GM21619 (cell line): Measurements from ENCODE around the gene KCNQ1.

Experiments used
- ATAC-seq: cut with Tn5 transposase; IDR thresholded peaks from one replicate; pipeline ENCODE4 v1.9.1; 2021; ENCODE audit not compliant: unreplicated experiment

The KCNQ1 gene

DNA sequence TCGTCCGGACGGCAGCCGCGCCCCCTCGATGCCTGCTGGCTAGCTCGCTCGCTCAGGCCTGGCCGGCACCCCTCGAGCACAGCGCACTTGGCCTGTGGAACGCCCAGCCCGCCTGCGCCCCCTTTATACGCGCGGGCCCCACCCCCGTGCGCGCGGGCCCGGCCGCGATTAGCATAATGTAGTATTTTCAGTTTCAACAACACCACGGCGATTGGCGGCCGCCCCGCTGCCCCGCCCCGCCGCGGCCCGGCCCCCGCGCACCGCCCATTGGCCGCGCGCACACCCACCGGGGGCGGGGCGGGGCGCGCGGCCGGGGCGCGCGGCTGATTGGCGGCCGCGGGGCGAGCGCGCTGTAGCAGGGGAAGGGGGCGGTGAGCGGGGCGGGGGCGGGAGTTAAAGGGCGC, 440.9 kb downstream of the KCNQ1 start, which contains the start of gene CDKN1C:
Gene CDKN1C, minus strand, starts transcription at position 98 of the 404 bp plus-strand sequence. CDS start 319 bp downstream, outside the sequence.
- ATAC-seq, result peak; percentile 67

DNA sequence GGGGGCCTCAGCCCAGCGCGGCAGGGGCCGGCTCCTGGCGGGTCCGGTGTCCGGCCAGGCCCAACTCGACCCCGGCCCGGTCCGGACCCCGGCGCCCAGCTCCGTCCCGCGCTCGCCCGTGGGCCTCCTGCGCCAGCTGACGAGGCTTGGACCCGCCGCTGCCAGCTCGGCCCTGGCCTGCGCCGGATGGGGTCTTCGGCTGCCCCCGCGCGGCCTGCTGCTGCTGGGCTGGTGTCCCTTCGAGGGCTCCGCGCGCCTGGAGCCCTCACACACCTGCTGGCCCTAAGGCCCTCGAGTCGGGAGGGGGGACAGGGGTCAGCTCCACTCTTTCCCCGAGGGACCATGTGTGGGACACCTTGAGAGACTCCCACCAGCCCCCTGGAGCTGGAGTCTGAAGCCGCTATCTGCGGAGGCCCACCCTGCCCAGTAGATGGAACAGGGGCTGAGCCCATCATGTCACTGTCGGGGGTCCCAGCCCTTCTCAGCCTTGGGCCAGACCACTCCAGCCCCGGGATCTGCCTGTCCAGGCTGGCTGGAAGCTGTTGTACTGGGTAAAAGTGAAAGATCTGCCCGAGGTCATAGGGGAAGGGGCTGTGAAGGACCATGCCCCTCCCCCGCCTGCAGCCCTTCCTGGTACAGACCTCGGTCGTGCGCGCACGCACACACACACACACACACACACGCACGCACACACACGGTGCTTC, 441.5 kb downstream of the KCNQ1 start:
- no peak for ATAC-seq

DNA sequence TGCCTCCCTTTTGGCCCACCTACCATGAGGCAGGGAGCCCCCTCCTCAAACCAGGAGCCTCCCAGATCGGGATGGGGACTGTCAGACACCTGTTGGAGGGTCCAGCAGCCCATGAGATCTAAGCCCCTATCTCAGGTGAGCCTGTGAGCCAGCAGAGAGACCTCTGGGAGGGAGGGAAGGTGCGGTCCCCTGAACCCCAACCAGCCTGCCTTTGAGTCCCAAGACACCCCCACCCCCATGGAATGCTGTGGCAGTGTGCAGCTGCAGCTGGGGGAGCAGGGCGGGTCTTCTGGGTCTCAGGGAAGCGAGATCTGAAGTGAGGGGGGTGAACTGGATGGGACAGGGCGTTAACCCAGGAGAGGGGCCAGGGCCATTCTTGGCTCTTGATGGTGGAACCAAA, 442.1 kb downstream of the KCNQ1 start:
- no peak for ATAC-seq

DNA sequence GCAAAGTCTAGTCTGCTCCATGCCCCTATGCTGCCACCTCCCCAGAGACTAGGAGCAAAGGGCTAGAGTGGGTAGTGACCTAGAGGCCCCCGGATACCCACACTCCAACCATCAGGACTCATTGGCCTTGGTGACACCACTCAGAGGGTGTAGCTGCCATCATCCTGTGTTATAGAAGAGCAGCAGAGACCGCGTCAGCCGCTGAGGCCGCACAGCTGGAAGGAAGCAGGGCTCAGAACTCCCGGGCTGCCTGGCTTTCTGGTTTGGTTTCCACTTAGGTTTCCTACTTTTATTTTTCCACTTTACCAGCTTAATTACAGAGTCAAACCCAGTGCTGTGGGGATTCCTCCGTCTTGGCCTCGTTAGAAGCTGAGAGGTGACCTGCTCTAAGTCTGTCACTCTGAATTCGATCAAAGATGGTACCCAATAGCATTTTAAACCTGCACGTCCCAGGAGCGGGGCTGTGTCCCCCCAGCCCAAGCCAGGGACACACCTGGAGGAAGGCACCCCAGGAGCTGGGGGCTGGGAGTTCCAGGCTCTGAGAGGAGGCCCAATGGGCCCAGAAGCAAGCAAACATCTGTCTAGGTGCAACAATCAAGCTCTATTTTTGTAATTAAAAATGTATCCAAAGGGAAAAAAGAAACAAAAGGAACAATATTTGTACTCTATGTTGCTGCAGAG, 442.8 kb downstream of the KCNQ1 start:
- no peak for ATAC-seq

DNA sequence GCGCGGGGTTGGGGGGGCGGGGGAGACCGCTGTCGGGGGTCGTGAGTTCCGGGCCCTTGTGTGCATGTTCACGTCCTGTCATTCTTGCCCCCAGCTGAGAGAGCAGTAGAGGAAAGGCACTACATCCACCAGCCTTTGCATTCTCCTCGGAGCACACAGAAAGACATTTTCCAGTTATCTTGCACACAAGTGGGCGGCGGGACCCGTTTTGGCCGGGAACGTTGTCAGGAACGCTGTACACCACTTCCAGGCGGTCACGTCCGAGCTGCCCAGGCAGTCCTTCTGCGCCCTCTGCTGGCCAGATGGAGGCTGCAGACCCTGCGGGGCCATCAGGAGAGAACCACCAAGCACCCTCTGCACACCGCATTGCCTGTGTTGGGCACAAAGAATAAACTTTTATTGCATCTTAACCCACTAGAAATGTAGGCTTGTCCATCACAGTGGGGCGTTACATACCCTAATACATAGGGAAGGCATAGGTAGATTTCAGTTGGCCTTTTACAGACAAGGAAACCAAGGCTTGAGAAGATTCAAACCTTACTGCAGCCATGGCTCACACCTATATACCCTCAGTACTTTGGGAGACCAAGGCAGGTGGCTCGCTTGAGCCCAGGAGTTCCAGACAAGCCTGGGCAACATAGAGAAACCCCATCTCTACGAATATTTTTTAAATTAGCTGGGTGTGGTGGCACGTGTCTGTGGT, 443.6 kb downstream of the KCNQ1 start:
- ATAC-seq, result no peak

DNA sequence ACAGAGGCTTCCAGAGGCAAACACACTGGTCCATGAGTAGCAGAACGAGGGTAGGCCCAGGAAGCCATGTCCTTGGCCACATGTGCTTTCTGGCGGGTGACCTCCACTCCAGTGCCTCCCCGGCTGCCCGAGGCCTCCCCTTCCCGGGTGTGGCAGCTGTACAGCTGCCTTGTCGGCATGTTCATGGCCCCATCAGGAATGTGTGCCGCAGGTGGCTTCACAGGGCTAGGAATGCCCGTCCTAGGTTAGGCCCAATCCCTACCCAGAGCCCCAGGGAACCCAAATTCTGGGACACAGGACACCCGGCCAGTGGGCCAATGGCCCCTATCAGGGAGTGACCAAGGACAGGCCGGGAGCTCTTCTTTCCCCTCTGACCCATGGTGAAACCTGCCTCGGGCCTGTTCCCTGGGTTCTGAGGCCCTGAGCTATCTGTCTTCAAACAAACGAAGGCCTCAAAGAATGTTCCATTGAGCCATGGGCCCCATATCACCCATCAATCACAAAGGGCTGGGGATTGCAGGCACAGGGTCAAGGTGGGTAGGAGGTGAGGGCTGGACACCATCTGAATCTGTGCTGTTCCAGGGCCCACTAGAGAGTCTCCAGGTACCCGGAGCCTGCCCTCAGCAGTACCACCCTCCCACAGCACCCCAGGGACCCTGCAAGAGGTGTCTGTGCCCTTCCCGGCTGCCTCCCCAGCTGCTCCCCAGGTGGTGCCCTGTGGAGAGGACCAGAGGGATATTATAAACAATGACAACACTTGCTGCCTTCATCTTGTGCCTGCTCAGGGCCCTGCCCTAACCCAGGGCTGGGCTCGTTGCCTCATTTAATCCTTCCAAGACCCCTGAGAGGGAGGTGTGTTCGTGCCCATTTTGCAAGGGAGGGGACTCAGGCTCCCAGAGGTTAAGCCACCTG, 444.8 kb downstream of the KCNQ1 start:
- ATAC-seq, result no peak

DNA sequence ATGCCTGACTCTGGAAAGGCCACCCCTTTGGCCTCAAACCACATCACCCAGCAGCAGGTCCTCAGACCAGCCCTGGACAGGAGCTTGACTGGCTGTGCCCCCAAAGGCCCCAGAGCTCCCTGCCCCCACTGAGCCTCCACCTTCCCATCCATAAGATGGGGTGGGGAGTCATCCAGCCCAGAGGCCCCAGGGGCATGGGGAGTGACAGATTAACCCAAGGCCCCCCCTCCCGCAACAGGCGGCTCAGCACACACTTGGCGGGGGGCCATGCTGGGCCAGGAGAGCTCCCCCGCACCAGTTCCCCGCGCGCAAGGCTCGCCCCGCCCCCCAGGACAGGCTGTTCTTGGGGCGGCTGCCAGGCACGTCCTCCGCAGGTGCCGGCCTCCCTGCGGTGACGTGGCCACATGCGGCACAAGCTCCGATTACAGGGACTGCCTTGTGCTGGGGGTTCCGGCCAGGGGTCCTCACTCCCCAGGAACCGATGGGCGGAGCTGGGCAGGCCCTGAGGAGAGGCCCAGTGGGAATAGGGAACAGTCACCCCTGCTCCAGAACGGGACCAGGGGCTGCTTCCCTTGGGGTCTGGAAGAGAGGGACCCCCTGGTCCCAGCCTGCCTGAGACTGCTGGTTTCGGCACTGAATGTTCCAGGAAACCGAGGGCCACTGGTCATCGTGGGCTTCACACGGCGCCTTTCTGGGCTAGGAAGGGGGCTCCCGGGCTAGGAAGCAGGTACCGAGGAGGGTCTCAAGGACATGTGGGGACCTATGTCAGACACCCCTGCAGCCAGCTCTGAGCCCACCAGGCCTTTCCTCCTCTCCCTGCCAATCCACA, 445.9 kb downstream of the KCNQ1 start:
- ATAC-seq, result no peak

DNA sequence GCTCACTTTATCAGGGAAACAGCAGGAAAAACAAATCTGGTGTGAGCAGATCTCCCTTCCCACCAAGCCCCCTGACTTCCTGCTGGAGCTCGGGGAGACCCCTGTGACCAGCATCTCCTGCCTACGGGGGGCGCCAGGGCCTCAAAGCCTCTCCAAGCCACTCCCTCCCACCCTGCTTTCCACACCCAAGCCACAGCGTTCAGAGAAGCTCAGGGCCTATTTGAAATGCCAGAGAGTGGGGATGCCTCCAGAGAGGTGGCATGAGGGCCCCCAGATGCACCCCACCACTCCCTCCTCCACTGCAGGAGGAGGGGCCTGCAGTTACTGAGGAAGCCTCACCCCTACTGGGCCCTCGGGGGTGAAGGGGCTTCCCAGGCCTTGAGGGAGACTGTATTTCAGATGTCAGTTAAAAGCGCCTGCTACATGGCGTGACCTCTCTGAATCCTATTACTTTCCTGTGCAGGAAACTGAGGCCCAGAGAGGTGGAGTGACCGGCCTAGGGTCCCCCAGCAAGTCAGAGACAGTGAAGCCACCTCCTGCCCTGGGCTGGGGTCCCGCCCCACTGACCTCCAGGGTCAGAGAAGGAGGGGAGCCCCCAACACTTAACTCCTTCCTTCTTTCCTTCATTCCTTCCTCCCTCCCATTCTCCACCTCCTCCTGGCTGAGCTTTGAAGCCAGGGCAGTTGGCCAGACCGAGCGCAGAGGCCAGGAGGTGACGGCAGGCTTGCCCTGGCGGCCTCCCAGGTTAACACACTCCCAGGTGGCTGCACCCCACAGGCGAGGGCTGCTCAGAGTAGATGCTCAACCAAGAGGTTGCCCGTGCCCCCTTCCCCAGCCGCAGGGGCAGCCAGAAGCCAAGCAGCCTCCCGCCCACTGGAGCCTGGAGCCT, 446.8 kb downstream of the KCNQ1 start:
- ATAC-seq, result no peak

DNA sequence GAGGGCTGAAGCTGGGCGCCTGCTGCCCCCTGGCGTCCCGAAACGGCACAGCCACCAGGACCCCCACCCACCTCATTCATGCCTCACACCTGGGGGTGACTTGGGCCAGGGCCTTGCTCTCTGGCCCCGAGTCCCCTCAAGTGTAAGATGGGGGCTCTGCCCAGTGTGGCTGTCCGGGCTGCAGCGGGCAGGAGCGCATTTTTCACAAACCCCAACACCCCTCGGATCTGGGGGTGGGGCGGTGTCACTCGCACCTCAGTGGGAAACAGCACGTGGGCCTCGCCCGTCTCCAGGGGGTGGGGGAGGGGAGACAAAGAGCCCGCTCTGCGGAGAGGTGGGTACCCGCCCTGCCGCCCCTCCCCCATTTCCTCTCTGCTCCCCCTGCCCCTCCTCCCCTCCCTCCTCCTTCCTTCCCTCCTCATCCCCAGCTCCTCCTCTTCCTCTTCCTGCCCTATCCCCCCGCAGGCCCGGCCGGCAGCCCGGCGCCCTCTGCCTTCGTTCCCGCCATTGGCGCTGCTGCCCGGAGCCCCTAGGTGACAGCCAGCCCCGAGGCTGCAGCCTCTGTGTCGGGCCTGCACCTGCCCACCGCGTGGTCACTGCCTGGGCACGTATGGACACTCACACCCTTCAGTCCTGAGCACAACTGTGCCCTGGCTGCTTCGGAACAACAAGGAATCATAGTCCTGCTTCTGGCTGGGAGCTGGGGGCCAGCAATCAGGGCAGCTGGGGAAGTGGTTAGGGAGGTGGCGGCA, 447.6 kb downstream of the KCNQ1 start:
- ATAC-seq, result no peak

DNA sequence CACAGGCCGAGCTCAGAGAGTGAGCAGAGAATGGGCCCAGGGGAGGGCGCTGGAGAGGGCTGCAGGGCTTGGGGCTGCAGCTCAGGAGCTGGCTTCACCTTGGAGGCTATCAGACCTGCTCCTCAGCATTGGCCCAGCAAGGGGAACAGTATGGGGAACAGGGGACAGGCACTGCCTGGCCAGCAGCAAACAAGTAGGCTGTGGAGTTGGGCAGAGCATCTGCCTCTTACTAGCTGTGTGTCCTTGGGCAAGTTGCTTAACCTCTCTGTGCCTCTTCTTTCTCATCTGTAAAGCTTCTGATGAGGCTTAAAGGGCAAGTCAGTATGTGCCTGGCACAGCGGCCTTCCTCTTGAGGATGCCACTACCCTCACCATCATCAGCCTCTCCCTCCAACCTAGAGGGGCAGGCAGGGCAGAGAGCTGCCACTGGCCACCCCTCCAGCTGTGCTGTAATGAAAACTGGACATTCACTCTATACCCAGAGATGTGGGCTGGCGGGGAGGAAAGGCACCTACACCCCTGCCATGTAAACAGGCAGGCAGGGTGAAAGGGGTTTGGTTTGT, 448.2 kb downstream of the KCNQ1 start:
- ATAC-seq, result no peak

DNA sequence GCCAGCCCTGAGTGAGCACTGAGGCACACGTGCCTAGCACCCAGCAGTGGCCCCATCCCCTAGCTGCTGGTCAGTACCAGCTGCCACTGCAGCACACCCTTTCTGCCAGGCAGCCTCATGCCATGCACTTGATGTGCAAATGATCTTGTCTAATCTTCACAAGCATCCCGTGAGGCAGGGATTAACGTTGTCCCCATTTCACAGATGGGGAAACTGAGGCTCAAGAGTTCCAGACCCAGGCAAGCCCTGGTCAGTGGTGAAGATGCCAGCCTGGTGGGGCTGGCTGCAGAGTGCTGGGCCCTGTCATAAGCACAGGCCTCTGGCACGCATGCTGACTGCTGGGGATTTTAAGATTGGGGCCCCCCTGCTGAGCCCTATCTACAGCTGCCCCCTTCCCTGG, 449.1 kb downstream of the KCNQ1 start:
- ATAC-seq, result no peak

DNA sequence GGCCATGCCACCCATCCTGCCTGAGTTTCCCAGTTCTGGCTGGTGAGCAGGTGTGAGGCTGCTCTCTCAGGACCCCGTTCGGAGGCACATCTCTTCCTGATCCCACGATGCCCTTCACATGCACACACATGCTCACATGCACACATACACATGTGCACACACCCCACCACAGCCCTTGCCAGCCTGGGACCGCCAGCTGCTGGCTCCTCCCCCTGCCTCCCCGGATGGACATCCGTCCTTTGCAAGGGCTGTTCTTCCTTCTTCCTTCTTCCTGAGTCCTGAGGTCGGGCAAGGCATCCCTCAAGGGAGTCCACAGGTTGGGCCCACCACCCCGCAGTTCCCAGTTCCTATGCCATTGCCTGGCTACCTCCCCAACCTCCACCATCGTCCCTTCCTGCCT, 451.2 kb downstream of the KCNQ1 start:
- ATAC-seq, result no peak

DNA sequence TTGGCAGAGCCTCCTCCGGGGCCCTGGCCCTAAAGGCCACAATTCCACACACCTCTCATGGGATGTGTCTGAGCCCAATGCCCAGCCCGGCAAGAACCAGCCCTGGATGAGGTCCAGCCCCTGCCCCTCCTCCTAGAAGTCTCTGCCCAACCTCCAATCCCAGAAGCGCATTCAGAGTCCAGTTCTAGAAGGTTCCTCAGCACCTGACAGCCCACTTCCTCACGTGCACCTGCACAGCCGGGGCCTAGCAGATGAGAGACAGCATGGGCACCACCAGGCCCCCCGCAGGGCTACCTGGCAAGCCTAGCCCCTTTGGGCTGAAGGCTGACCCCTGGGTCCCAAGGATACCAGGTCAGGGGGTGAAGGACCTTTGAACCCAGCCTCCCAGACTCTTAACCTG, 452.2 kb downstream of the KCNQ1 start:
- no peak for ATAC-seq

DNA sequence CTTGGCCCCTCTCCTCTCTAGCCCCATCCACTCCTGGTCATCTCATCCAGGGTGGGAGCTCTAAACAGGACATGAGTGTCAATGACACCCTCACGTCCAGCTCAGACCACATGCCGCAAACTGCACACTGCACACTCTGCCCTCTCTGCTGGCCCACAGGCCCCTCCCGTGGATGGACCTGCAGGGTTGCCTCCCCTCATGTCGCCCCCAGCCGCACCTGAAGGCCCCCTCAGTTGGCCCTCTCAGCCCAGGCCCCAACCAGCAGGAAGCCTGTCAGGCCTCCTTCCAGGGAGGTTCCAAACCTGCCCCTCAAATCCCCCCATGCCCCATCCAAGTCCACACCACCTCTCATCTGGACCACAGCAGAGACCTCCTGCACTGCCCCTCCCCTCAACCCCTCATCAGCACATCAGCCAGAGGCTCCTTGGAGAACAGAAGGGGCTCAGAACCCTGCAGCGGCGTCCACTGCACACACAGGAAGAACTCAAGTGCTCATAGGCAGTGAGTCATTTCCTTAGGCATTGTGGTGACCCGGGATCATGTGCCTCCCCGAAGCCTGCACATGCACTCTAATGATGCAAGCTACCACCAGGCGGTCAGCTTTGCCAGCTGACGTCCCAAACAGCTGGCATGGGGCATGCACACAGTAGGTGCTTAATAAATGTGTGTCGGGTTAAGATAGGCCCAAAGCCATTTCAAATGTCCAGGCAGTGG, 453.7 kb downstream of the KCNQ1 start:
- no peak for ATAC-seq
